G401.6 (cell line): Measurements from ENCODE around the gene OR2F1.
"Not testable (repeated sequence)": the region's sequence is repeated elsewhere in the genome, so short reads cannot be mapped to it uniquely, and the experiment has no call there.

Source experiments
- FAIRE-seq: peaks from 2 replicates; lab custom pipeline; 2012; peaks lifted over from hg19 to GRCh38; lab: Jason Lieb, UNC

OR2F1 gene

DNA sequence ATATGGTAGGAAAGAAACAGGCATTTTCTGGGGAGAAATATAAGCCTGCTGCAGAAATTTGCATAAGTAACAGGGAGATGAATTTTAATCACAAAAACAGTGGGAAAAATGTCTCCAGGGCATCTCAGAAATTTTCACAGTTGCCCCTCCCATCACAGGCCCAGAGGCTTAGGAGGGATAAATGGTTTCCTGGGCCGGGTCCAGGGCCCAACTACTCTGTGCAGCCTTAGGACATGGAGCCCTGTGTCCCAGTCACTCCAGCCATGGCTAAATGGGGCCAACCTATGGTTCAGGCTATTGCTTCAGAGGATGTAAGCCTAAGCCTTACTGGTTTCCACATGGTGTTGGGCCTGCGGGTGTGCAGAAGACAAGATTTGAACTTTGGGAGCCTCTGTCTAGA, 54.7 kb downstream of the OR2F1 start:
- FAIRE-seq = no peak

DNA sequence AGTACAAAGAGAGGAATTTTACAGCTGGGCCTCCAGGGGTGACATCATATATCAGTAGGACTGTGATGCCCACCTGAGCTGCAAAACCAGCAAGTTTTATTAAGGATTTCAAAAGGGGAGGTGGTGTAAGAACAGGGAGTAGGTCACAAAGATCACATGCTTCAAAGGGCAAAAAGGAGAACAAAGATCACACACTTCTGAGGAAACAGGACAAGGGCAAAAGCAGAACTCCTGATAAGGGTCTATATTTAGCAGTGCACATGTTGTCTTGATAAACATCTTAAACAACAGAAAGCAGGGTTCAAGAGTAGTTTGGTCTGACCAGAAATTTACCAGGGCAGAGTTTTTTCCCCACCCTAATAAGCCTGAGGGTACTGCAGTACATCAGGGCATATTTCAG, 55.4 kb downstream of the OR2F1 start:
- not testable (repeated sequence) for FAIRE-seq

DNA sequence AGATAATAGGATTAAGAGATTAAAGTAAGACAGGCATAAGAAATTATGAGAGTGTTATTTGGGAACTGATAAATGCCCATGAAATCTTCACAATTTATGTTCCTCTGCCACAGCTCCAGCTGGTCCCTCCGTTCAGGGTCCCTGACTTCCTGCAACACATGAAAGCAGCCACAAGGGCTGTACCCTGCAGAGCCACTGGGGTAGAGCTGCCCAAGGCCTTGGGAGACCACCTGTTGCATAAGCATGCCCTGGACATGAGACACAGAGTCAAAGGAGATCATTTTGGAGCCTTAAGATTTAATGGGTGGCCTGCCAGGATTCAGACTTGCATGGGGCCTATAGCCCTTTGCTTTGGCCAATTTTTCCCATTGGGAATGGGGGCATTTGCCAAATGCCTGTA, 56.2 kb downstream of the OR2F1 start:
- FAIRE-seq = not testable (repeated sequence)

DNA sequence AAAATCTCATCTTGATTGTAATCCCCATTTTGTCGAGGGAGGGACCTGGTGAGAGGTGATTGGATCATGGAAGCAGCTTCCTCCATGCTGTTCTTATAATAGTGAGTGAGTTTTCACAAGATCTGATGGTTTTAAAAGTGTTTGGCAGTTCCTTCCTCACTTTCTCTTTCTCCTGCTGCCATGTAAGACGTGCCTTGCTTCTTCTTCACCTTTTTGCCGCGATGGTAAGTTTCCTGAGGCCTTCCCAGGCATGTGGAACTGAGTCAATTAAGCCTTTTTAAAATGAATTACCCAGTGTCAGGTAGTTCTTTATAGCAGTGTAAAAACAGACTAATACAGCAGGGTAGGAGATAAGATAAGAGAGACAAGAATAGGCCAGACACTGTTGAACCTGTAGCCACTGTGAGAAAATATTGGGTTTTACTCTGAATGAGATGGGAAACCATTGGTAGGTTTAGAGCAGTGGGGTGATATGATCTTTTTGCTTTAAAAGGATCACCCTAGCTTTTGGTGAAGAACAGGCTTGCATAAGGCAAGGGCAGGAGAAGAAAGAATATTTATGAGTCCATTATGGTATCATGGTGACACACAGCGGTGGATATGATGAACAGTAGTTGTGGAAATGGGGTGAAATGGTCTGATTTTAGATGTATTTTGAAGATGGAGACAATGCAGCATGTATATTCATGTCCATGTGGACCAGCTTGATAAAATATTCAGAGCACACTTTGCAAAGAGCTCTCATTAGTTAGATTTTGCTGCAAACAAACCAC, 57.0 kb downstream of the OR2F1 start:
- FAIRE-seq = no peak
